IPS DF 4.7 (cell line): Measurements from ENCODE around the gene RANBP10.

Source experiments
- DNase-seq: peaks from one replicate; pipeline ENCODE4 v3.0.0-alpha.2; 2013; ENCODE audit warnings: low spot score; ENCODE audit errors: extremely low read depth

The RANBP10 gene

GRCh38 chr16:67679935-67680897 is 126.1 kb downstream of the RANBP10 start:
- DNase-seq: no peak

GRCh38 chr16:67678354-67679023 is 127.9 kb downstream of the RANBP10 start:
- no peak for DNase-seq

- DNase-seq: no peak
Measured at GRCh38 chr16:67677712-67678111, 128.6 kb downstream of the RANBP10 start.

GRCh38 chr16:67676939-67677338 is 129.4 kb downstream of the RANBP10 start:
- DNase-seq: no peak

DNA sequence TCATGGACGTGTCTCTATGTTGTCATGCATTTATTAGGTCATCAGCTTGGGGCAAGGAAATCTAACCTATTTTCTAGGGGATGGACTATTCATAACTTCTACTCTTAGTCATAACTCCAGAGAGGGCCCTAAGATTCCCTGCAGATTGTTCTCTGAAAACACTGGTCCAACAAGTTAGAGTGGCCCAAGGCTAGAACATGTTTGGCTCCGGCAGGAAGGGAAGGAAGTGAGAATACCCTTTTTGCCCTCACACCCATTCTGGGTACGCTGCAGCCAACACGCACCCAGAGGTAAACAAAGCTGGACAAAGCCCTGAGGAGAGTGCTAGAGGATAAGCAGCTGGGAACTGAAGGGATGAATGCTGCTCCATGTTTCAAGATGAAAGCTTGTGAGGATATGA is 129.8 kb downstream of the RANBP10 start:
- no peak for DNase-seq

DNA sequence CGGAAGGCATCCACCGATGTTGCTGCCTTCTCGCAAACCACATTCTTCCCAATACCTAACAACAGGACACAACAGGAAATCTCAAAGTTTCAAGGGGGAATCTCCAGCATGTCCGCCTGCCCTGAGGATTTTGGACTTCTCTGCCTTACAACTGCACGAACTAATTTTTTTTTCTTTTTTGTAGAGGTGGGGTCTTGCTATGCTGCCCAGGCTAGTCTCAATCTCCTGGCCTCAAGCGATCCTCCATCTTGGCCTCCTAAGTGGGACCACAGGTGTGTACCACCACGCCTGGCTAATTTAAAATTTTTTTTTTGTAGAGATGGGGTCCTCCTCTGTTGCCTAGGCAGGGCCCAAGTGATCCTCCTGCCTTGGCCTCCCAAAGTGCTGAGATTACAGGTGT is 130.4 kb downstream of the RANBP10 start:
- DNase-seq: no peak

- no peak for DNase-seq
Measured at GRCh38 chr16:67675579-67675935, 130.8 kb downstream of the RANBP10 start.

GRCh38 chr16:67674851-67675578 is 131.3 kb downstream of the RANBP10 start:
- no peak for DNase-seq

- DNase-seq: no peak
Measured at GRCh38 chr16:67673712-67674580, 132.4 kb downstream of the RANBP10 start.
